H1 (cell line): Measurements from ENCODE around the gene KRCC1. TPM values are rescaled to one million over a fixed set of nuclear protein-coding genes. Genes with fewer than 3 reads are reported as not detected.

Experiments
- CTCF ChIA-PET: fragments of 300-600 bp; sonication (Branson Sonifier 250); formaldehyde crosslinking; loops from one replicate; lab custom pipeline; 2021; ENCODE audit not compliant: partially characterized antibody; lab: Charles Lee
- POLR2A ChIA-PET: fragments of 300-600 bp; sonication (Branson Sonifier 250); formaldehyde crosslinking; loops from one replicate; lab custom pipeline; 2021; ENCODE audit warnings: inconsistent platforms; ENCODE audit not compliant: partially characterized antibody; lab: Charles Lee
- DNase-seq, 2 experiments: peaks; one replicate each; pipeline versions ENCODE4 v3.0.0 to v3.0.0-alpha.2; 2010 to 2022; ENCODE audit warnings: low spot score in 2 of 2, low read depth in 1 of 2, mixed read lengths in 1 of 2
- FAIRE-seq: peaks from 2 replicates; lab custom pipeline; 2011; peaks lifted over from hg19 to GRCh38; lab: Jason Lieb, UNC
- H2AFZ ChIP-seq: 2 replicates; pipeline ENCODE4 v1.8.1; 2012; ENCODE audit warnings: low read length, inconsistent platforms
- H2AK5ac ChIP-seq: 2 replicates; pipeline ENCODE4 v1.6.1; 2013; ENCODE audit warnings: low read depth, low read length
- H2BK120ac ChIP-seq: replicated peaks from 2 replicates; pipeline ENCODE3; 2013; ENCODE audit warnings: low read depth, low read length, inconsistent platforms
- H2BK12ac ChIP-seq: 2 replicates; pipeline ENCODE4 v1.6.1; 2013; ENCODE audit warnings: low read depth, low read length
- H2BK15ac ChIP-seq: 2 replicates; pipeline ENCODE4 v1.6.1; 2013; ENCODE audit warnings: low read length
- H2BK20ac ChIP-seq: 2 replicates; pipeline ENCODE4 v1.6.1; 2013; ENCODE audit warnings: low read length
- H2BK5ac ChIP-seq: 2 replicates; pipeline ENCODE4 v1.6.1; 2013; ENCODE audit warnings: low read depth, low read length
- H3K14ac ChIP-seq: 2 replicates; pipeline ENCODE4 v1.6.1; 2013; ENCODE audit warnings: inconsistent platforms; ENCODE audit not compliant: insufficient read length
- H3K18ac ChIP-seq: 2 replicates; pipeline ENCODE4 v1.6.1; 2013; ENCODE audit warnings: low read length; ENCODE audit errors: extremely low read depth
- H3K23ac ChIP-seq: 2 replicates; pipeline ENCODE4 v1.6.1; 2013; ENCODE audit warnings: inconsistent platforms; ENCODE audit not compliant: insufficient read length
- H3K23me2 ChIP-seq: 2 replicates; pipeline ENCODE4 v1.6.1; 2013; ENCODE audit warnings: low read depth, low read length
- H3K27ac ChIP-seq: 2 replicates; pipeline ENCODE4 v1.6.1; 2011; ENCODE audit warnings: low read depth, low read length, inconsistent platforms
- H3K27me3 ChIP-seq, 4 experiments: replicated peaks in 1 of 4; 1 replicate in 1 of 4; 2 replicates in 3 of 4; pipeline versions ENCODE4 v1.6.1 to v1.8.1; 2011 to 2013; ENCODE audit warnings: low read length in 3 of 4, mild to moderate bottlenecking in 3 of 4, inconsistent platforms in 2 of 4, mixed read lengths in 2 of 4, moderate library complexity in 1 of 4; ENCODE audit not compliant: control insufficient read depth in 3 of 4, insufficient read depth in 3 of 4; ENCODE audit errors: extremely low read depth in 1 of 4
- H3K36me3 ChIP-seq, 4 experiments: 2 replicates each; pipeline versions ENCODE4 v1.6.1 to v1.8.1; 2011 to 2013; ENCODE audit warnings: mild to moderate bottlenecking in 4 of 4, low read length in 3 of 4, moderate library complexity in 2 of 4, control low read depth in 1 of 4, inconsistent platforms in 1 of 4; ENCODE audit not compliant: insufficient read depth in 4 of 4, control insufficient read depth in 2 of 4
- H3K4ac ChIP-seq: replicated peaks from 2 replicates; pipeline ENCODE3; 2013; ENCODE audit warnings: low read length, low read depth, mixed read lengths, inconsistent platforms; ENCODE audit not compliant: insufficient read length
- H3K4me1 ChIP-seq, 4 experiments: replicated peaks in 1 of 4; 1 replicate in 1 of 4; 2 replicates in 3 of 4; pipeline versions ENCODE4 v1.6.1 to v1.8.1; 2011 to 2013; ENCODE audit warnings: low read length in 3 of 4, inconsistent platforms in 2 of 4, mixed read lengths in 1 of 4; ENCODE audit not compliant: insufficient read depth in 4 of 4, control insufficient read depth in 3 of 4
- H3K4me2 ChIP-seq, 2 experiments: 2 replicates each; pipeline versions ENCODE4 v1.6.1 to v1.8.1; 2011 to 2013; ENCODE audit warnings: low read depth in 2 of 2, low read length in 2 of 2, control low read depth in 1 of 2, inconsistent platforms in 1 of 2, mild to moderate bottlenecking in 1 of 2; ENCODE audit not compliant: insufficient read depth in 1 of 2
- H3K4me3 ChIP-seq, 4 experiments: fragments of 200-600, 300-600 bp in 1 of 4; sonication (generic), shearing (Covaris generic), sonication (Bioruptor Twin) in 1 of 4; 2 replicates each; pipeline versions ENCODE4 v1.5.1 to v1.8.1; 2011 to 2016; ENCODE audit warnings: low read length in 4 of 4, low read depth in 3 of 4, control low read depth in 2 of 4, inconsistent platforms in 2 of 4, mild to moderate bottlenecking in 2 of 4, mixed read lengths in 1 of 4, moderate library complexity in 1 of 4; ENCODE audit not compliant: insufficient read depth in 2 of 4; ENCODE audit errors: extremely low read depth in 1 of 4
- H3K56ac ChIP-seq: replicated peaks from 2 replicates; pipeline ENCODE3; 2013; ENCODE audit warnings: low read depth, mild to moderate bottlenecking, mixed read lengths, low read length, inconsistent platforms; ENCODE audit not compliant: insufficient read length
- H3K79me1 ChIP-seq: 2 replicates; pipeline ENCODE4 v1.6.1; 2013; ENCODE audit warnings: low read depth, low read length, control low read depth
- H3K79me2 ChIP-seq, 2 experiments: 2 replicates each; pipeline versions ENCODE4 v1.6.1 to v1.8.1; 2012 to 2013; ENCODE audit warnings: low read length in 2 of 2, mild to moderate bottlenecking in 2 of 2, inconsistent platforms in 1 of 2; ENCODE audit not compliant: insufficient read depth in 2 of 2, control insufficient read depth in 1 of 2
- H3K9ac ChIP-seq, 4 experiments: replicated peaks in 1 of 4; 1 replicate in 1 of 4; 2 replicates in 3 of 4; pipeline versions ENCODE4 v1.6.1 to v1.8.1; 2011 to 2013; ENCODE audit warnings: low read depth in 3 of 4, low read length in 3 of 4, control low read depth in 2 of 4, mild to moderate bottlenecking in 2 of 4, moderate library complexity in 2 of 4, inconsistent platforms in 1 of 4; ENCODE audit errors: extremely low read depth in 1 of 4
- H3K9me3 ChIP-seq, 2 experiments: 2 replicates each; pipeline versions ENCODE4 v1.6.1 to v1.8.1; 2012 to 2013; ENCODE audit warnings: mild to moderate bottlenecking in 2 of 2, moderate library complexity in 2 of 2, control low read depth in 1 of 2, inconsistent platforms in 1 of 2, low read depth in 1 of 2, low read length in 1 of 2, mixed read lengths in 1 of 2; ENCODE audit not compliant: insufficient read depth in 2 of 2
- H4K20me1 ChIP-seq, 2 experiments: replicated peaks in 1 of 2; 2 replicates each; pipeline versions ENCODE3 to v1.8.1; 2011 to 2013; ENCODE audit warnings: inconsistent platforms in 2 of 2, low read length in 2 of 2, mild to moderate bottlenecking in 1 of 2; ENCODE audit not compliant: insufficient read depth in 2 of 2, control insufficient read depth in 1 of 2
- H4K5ac ChIP-seq: 2 replicates; pipeline ENCODE4 v1.6.1; 2013; ENCODE audit warnings: low read length, low read depth, mixed read lengths, inconsistent platforms; ENCODE audit not compliant: insufficient read length
- H4K8ac ChIP-seq: 2 replicates; pipeline ENCODE4 v1.8.0; 2013; ENCODE audit warnings: mild to moderate bottlenecking, moderate library complexity, low read length, inconsistent platforms; ENCODE audit not compliant: insufficient read depth; ENCODE audit errors: extremely low read depth
- H4K91ac ChIP-seq: replicated peaks from 2 replicates; pipeline ENCODE3; 2013; ENCODE audit warnings: low read length, mixed read lengths, inconsistent platforms; ENCODE audit not compliant: insufficient read length
- KDM1A ChIP-seq: fragments of 200-600, 300-600 bp; sonication (generic); IDR thresholded peaks from 2 replicates; pipeline ENCODE4 v1.7.1; 2016; ENCODE audit warnings: mild to moderate bottlenecking, low read length, borderline replicate concordance
- NRF1 ChIP-seq: IDR thresholded peaks from 2 replicates; pipeline ENCODE4 v1.6.1; 2011; ENCODE audit warnings: mild to moderate bottlenecking, low read depth, low read length, improper control_type of control experiment
- WGBS, 2 experiments: shearing (Covaris generic) in 1 of 2; methylation state at CpG; one replicate each; pipeline versions ENCODE4 v1.1.6 to v1.1.7; 2013 to 2015; ENCODE audit warnings: low lambda C conversion rate in 2 of 2, mixed read lengths in 2 of 2, inconsistent platforms in 1 of 2, low coverage in 1 of 2, missing lambda C conversion rate in 1 of 2; ENCODE audit not compliant: insufficient replicate concordance in 2 of 2, insufficient coverage in 1 of 2, insufficient read length in 1 of 2; ENCODE audit errors: extremely low coverage in 1 of 2, missing lambda C conversion rate in 1 of 2; 5-methylcytosine and 5-hydroxymethylcytosine counted together
- polyA plus RNA-seq, 7 experiments: library from polyadenylated mRNA; depleted of rRNA in 3 of 7; stranded (reverse) in 5 of 7; unstranded in 2 of 7; fragments of >200 nt in 5 of 7; fragments of 200-250 nt in 2 of 7; gene quantifications; 1 replicate in 5 of 7; 2 replicates in 1 of 7; 4 replicates in 1 of 7; pipeline versions ENCODE4 v1.2.1 to v1.2.3, GENCODE V29; 2011 to 2013; ENCODE audit warnings: missing spikeins in 2 of 7, mixed read lengths in 2 of 7
- total RNA-seq: library from RNA; stranded (reverse); fragmentation: NEBNext Ultra II Directional; extraction: Animal tissue kit (Norgen Biotek cat#: 25700); gene quantifications from 2 replicates; pipeline ENCODE4 v1.2.1, GENCODE V29; 2021

Gene KRCC1
- total and polyA plus RNA-seq, 2 of the 8 experiments (the other 6 are each of a cell fraction or from before 2014, with no cell fraction given), result 5.1 to 8.5 TPM

- H3K9ac ChIP-seq, result peak overlapping the region; percentile 71 to 92 (median 86)
- H4K5ac ChIP-seq, result no peak overlapping the region
- WGBS, 2 experiments, result 40% methylated on average over 25 of the region's 25 CpGs; no CpG with 5 or more reads in 1 of the 2 experiments
- DNase-seq (no peak), FAIRE-seq (no peak)
- H2AK5ac ChIP-seq, result no peak overlapping the region
- H2AFZ ChIP-seq, result peak overlapping the region; percentile 62; the same call in 1 of the 2 replicates
- H2BK5ac ChIP-seq, result 0 out of 2 replicates have a peak overlapping the region, but pooled peaks have one; percentile 25
- H2BK120ac ChIP-seq, result no peak overlapping the region
- no peak overlapping the region for H3K4ac ChIP-seq
- peak overlapping the region; percentile 84 for H3K27ac ChIP-seq
- H3K4me2 ChIP-seq, result peak overlapping the region; percentile 72 to 84
- CTCF ChIA-PET, result interaction anchor here (1.0 to 1.6 kb wide), 5 partner anchors 11 to 137 kb away, joined by 3 to 4 read pairs (median 3); no protein-coding TSS in a partner anchor
- H3K36me3 ChIP-seq, result peaks cover 0 to 12% (median 0%) of the 10 kb centered on the region in 4 experiments; a peak in 1 of 8 replicates
- 0 out of 2 replicates have a peak, but pooled peaks cover 3% of the 10 kb centered on the region for H3K79me1 ChIP-seq
- H3K4me3 ChIP-seq, result peak overlapping the region; percentile 88 to 99 (median 93)
- H2BK12ac ChIP-seq, result no peak overlapping the region
- no peak overlapping the region for H3K14ac ChIP-seq
- H2BK15ac ChIP-seq, result no peak overlapping the region
- peak overlapping the region; percentile 82 for H3K18ac ChIP-seq
- no peaks in the 10 kb centered on the region for H3K9me3 ChIP-seq
- peaks cover 4 to 24% of the 10 kb centered on the region in 2 experiments; a peak in 3 of 4 replicates for H3K79me2 ChIP-seq
- H3K23me2 ChIP-seq, result no peaks in the 10 kb centered on the region; the same call in 1 of the 2 replicates
- no peak overlapping the region for H3K23ac ChIP-seq
- no peaks in the 10 kb centered on the region for H3K27me3 ChIP-seq
- TF ChIP-seq KDM1A, result peak; percentile 53; the same call in 1 of the 2 replicates
- TF ChIP-seq NRF1, result no peak
- peak overlapping the region; percentile 17 for H4K91ac ChIP-seq
- H4K20me1 ChIP-seq, result peaks cover 0 to 6% of the 10 kb centered on the region in 2 experiments
- H3K4me1 ChIP-seq, result peaks cover 0 to 8% (median 4%) of the 10 kb centered on the region in 4 experiments; a peak in 5 of 7 replicates
- H3K56ac ChIP-seq, result peak overlapping the region; percentile 8
- POLR2A ChIA-PET, result interaction anchor here (0.6 to 2.4 kb wide), 11 partner anchors 14 to 1246 kb away, joined by 3 to 26 read pairs (median 3); partner anchors contain the start of gene RNU2-63P
- H2BK20ac ChIP-seq, result no peak overlapping the region
- peak overlapping the region; percentile 97; the same call in 1 of the 2 replicates for H4K8ac ChIP-seq
These were observed 707 bp downstream of the KRCC1 start for GRCh38 chr2:88054782-88055370.
